Measurements from ENCODE around the gene CDK12. TPM values are rescaled to one million over a fixed set of nuclear protein-coding genes. Genes with fewer than 3 reads are reported as not detected.

The CDK12 gene
- total RNA-seq, 1 experiment from 2014 or later = 51.2 TPM

DNA sequence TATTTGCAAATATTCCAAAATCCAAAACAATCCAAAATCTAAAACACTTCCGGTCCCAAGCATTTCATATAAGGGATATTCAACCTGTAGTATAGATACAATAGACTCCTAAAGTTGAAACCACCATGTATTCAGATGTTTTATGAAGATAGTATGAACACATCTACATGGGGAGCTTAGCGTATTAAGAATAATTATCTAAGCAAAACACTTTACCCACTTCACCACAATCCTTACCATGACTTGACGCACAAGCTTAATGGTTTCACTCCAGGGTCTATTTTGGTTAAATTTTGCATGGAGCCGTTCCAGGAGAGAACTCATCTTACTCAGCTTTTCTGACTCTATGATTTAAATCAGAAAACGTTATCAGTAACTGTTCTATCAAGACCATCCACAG lies 13.7 kb upstream of the CDK12 start (continued):
- TF ChIP-seq EZH2phosphoT487 (IDR thresholded peaks at IDR 0.05; ENCODE audit: borderline replicate concordance) = no peak
- no peak for TF ChIP-seq SIN3A (IDR thresholded peaks at IDR 0.05; ENCODE audit: low read depth)
- TF ChIP-seq ELF1 (IDR thresholded peaks at IDR 0.05; ENCODE audit: borderline replicate concordance, low read depth) = no peak
- no peak for TF ChIP-seq JUND (IDR thresholded peaks at IDR 0.05)
- TF ChIP-seq CEBPB (IDR thresholded peaks at IDR 0.05; ENCODE audit: low read depth) = no peak

DNA sequence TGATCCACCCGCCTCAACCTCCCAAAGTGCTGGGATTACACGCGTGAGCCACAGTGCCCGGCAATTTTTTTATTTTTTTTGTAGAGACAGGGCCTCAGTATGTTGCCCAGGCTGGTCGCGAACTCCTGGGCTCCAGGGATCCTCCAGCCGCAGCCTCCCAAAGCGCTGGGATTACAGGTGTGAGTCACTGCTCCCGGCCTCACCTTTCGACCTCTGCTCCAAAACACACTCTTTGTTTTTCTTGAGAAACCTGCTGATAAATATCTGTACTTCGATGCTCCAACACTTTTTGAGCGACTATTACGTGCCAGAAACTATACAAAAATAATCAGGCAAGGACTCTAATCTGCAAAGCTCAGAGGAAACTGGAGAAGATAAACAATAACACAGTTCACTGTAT lies 11.2 kb upstream of the CDK12 start:
- Histone ChIP-seq H2AFZ (ENCODE audit: low read depth, low read length, poor library complexity, severe bottlenecking) (no peak overlapping the region), H3K36me3 (ENCODE audit: control insufficient read depth in 1 of 2, insufficient read depth in 2 of 2, low read length in 2 of 2) (peaks cover 12 to 20% of the 10 kb centered on the region in 2 experiments; a peak in 3 of 4 replicates), H3K79me2 (ENCODE audit: insufficient read depth, low read length) (peaks cover 57% of the 10 kb centered on the region), H3K4me1 (ENCODE audit: control insufficient read depth in 1 of 2, insufficient read depth in 2 of 2, low read length in 2 of 2) (peaks cover 2 to 19% of the 10 kb centered on the region in 2 experiments; a peak in 3 of 4 replicates), H3K27ac (ENCODE audit: low read depth, low read length) (peak overlapping the region; percentile 64), H3K27me3 (ENCODE audit: insufficient read depth, low read length) (no peaks in the 10 kb centered on the region), H3K4me3 (replicated peaks in 1 of 2; ENCODE audit: low read depth in 1 of 2, low read length in 2 of 2) (peak overlapping the region; percentile 76 to 99), H4K20me1 (ENCODE audit: insufficient read depth) (no peaks in the 10 kb centered on the region; the same call in 1 of the 2 replicates), H3K9me2 (ENCODE audit: insufficient read depth) (no peaks in the 10 kb centered on the region), H3K9me3 (ENCODE audit: control insufficient read depth in 1 of 2, insufficient read depth in 1 of 2, low read depth in 1 of 2, low read length in 2 of 2) (no peaks in the 10 kb centered on the region), H3K9ac (ENCODE audit: low read length) (peak overlapping the region; percentile 98), H3K4me2 (ENCODE audit: low read length) (peak overlapping the region; percentile 99)
- ATAC-seq (no peak), DNase-seq (ENCODE audit: low read depth, low spot score) (no peak)
- ChIA-PET POLR2A (interaction anchor here (3.4 kb wide), 1 partner anchor 11 kb away, joined by 24 read pairs; the partner anchor contains the start of gene CDK12), RAD21 (ENCODE audit: low non-redundant PET in 1 of 2, low total read pairs in 2 of 2, uncharacterized antibody in 2 of 2, unreplicated experiment in 2 of 2) (interaction anchor here in 1 of 2 experiments (0.6 kb wide), 1 partner anchor 23 kb away, joined by 3 read pairs; no protein-coding TSS in a partner anchor), CTCF (no interaction called here)
- BruUV-seq (replicated peaks) = no TSS peak
- intact Hi-C loops (cut with micrococcal nuclease) = no loop called here
- TF ChIP-seq FOSL1 (IDR thresholded peaks at IDR 0.05; ENCODE audit: low read depth) (0 out of 2 replicates have a peak, but pooled peaks have one; percentile 16), CBX3 (IDR thresholded peaks at IDR 0.05; ENCODE audit: low read depth) (no peak), CEBPB (IDR thresholded peaks at IDR 0.05; ENCODE audit: low read depth) (no peak)
